Measurements from ENCODE around the gene CFHR5.

DNA sequence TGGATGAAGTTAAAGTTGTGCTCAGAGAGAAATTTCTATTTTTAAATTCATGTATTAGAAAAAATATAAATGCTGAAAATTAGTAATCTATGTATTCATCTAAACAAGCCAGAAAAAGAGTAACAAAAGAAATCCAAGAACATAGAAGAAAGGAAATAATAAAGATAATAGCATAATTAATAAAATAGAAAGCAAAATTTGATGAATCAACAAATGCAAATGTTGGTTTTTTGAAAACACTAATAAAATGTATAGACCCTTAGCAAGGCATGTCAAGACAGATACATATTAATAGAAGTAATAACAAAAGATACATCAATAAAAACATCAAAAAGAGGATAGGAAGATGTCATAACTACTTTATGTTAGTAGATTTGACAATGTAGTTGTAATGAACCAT is 71.7 kb downstream of the CFHR5 start:
- no peak for TF ChIP-seq GATA3 (IDR thresholded peaks at IDR 0.05; ENCODE audit: low read depth, low read length)
- TF ChIP-seq GATA2 (IDR thresholded peaks at IDR 0.05; ENCODE audit: low read depth, low read length): no peak

Measured in SH-SY5Y (cell line).